GM19467 (cell line): ENCODE measurements around the gene CCDC142.
"Not testable (repeated sequence)": the region's sequence is repeated elsewhere in the genome, so short reads cannot be mapped to it uniquely, and the experiment has no call there.

ENCODE experiments used
- ATAC-seq: cut with Tn5 transposase; IDR thresholded peaks from one replicate; pipeline ENCODE4 v1.9.1; 2021; ENCODE audit warnings: mild to moderate bottlenecking, moderate library complexity; ENCODE audit not compliant: unreplicated experiment

The CCDC142 gene

DNA sequence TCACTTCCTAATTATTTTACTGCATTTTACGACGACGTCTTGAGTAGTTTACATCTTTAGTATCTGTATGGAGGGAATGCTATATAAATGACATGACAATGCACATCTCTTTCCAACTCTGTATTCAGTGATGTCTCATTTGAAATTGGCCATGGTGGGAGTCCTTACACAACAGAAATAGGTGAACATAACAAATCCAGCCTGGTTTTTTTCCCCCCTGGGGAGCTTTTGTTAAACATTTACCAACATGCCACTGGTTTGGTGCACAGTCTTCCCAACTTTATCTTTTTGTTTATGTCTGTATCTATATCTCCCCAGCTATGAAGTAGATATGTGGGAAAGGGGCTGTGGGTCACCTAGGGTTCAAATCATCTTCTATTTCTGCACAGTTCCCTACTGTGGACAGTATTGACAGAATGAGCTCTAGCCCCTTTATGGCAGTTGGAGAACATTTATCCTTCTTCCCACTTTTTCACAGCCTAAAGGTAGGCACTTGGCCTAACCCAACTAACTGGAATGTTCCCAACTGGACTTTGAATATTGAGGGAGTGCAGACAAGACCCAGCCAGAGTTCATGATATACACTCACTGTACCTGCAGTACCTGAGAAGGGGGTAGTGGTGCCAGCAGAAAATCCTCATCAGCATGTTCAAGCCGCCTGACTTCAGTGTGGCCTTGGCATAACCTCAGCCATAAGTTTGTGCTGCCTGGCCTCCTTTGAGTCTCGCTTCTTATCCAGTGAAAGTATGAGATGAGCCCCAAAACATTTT lies 35.4 kb downstream of the CCDC142 start:
- ATAC-seq = no peak

DNA sequence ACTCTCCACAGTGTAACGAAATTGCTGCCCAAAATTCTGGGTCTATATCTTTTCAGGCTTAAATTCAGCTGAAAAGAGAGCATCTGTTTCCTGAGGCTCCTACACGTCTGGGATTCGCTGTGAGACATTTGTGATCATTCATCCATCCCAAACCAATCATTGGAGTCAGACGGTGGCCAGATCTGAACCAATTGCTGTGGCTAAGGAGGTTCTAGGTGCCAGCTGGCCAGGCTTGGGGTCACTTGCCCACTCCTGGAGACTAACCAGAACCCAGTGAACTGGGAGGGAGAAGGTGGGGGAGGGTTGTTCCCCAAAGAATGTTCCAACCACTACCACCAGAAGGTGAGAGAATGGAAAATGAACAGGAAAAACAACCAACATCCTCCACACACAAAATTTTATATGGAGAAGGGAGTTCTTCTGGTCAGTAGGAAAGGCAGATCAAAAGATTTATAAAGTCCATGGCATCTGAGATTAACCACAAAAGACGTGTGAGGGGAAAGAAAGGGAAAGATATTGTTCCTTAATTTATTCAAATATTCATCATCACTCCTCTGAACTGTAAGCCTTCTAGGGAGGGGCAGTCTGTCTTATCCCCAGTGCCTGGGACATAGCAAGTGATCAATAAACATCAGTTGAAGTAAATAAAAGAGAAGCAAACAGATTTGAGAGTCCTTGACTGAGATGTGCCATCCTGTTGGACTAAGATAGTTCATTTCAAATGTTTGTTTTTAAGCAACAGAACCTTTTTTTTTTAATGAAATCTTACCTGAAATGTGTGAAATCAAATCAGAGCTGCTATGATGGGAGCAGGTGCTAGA lies 38.1 kb downstream of the CCDC142 start:
- no peak for ATAC-seq

DNA sequence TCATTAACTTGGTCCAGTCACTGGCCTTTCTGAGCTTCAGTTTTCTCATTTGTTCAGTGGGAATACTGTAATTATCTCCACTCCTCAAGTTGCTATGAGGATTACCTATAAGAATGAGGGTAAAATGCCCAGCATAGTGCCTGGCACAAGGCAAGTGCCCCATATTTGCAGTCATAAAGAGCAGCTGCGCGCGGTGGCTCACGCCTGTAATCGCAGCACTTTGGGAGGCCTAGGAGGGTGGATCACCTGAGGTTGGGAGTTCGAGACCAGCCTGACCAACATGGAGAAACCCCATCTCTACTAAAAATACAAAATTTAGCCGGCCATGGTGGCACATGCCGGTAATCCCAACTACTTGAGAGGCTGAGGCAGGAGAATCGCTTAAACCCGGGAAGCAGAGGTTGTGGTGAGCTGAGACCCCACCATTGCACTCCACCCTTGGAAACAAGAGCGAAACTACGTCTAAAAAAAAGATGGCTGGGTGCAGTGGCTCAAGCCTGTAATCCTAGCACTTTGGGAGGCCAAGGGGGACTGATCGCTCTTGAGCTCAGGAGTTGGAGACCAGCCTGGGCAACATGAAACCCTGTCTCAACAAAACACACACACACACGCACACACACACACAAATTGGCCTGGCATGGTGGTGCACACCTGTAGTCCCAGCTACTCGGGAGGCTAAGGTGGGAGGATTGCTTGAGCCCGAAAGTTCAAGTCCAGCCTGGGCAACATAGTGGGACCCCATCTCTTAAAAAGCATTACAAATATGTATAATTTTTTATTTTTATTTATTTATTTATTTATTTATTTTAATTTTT lies 40.1 kb downstream of the CCDC142 start:
- not testable (repeated sequence) for ATAC-seq

DNA sequence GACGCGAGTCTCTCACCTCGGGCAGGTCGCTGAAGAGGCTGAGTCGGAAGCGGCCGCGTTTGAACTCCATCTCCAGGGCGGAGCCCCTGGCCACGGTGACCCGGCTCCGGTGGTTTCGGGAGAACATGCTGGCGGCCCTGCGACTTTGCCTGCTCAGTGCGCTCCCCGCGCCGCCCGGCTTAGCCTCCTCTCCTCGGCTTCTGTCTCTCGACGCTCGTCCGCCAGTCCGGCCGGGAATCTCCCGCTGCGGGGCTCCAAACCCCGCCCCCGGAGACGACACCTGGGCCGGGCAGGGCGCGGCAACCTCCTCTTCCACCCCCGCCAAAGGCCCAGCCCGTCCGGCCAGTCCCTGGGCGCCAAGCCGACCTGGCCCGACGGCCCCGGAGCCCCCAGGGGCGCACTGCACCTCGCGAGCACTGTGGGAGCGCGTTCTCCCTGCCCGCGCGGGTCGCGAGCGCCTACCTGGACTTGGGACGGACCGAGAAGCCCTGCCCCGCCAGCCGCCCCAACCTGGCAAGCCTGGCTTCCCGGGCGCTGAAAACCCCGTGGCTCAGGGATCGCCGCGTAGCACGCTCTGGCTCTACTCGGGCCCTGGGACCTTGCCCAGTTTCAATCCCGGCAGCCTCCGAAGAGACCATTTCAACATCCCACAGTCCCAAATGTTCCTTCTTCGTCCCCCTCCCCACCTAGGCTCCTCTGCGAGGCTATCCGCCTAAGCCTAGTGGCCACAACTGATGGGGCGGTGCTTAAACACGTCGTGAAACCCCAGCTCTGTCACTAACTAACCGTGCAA lies 40.9 kb downstream of the CCDC142 start, which contains the start of gene RTKN:
TSS of gene RTKN (minus strand) at position 248 of the 793 bp plus-strand sequence. CDS start at position 127, 121 bp downstream.
- ATAC-seq = no peak

DNA sequence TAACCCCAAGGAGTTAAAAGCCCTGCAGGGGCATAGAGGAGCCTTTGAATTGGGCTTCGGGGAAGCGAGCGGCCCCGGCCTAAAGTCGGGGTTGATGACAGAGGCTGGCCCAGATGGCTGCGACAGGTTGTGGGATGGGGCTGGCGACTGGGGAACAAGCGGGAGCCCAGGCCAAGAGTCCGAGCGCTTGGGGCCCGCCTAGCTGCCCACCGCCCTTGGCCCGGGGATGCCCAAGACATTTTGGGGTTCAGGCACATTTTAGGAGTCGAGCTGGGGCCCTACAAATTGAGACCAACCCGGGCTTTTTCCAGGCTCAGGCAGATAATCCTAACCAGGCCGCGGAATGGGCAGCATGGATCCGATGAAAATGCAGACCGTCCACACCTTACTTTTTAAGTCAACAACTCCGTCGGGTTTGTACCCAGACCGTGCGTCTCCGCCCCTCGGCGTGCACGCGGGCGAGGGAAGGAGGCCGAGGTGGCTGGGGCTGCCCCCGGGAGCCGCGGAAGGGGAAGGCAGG lies 41.6 kb downstream of the CCDC142 start:
- ATAC-seq = no peak

DNA sequence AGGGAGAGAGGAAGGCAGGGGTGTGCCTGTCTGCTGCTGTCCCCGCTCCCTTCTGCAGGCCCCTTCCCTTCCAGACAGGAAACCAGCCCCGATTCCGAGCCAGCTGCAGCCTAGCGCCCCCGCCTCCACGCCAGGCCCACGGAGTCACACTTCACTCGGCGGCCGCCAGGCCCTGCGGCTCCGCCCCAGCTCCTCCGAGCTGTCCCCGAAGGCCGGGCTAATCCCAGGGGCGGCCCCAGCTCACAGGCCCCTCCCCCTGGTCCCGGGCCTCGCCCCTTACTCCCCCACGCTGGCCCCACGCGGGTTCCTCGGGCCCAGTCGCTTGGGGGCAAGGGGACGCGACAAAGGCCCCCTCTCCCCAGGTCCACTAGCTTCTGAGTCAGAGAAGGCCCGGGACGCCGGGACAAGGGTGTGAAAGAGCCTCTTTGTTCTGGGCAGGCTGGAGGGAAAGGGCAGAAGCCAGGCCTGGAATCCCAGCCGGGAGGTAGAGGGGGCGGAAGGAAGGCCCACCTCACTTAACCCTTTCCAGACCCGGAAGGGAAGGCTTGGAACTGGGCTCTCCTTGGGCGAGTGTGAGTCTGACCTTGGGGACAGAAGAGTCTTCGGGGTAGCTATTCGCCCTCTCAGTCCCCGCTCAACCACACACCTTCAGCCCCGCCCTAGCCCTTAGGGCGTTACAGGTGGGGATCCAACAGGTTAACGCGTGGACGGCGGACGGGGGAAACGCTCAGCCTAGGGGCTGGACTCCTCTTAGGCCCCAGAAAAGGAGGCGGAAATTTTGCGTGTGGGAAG lies 42.2 kb downstream of the CCDC142 start:
- peak; percentile 85 for ATAC-seq

DNA sequence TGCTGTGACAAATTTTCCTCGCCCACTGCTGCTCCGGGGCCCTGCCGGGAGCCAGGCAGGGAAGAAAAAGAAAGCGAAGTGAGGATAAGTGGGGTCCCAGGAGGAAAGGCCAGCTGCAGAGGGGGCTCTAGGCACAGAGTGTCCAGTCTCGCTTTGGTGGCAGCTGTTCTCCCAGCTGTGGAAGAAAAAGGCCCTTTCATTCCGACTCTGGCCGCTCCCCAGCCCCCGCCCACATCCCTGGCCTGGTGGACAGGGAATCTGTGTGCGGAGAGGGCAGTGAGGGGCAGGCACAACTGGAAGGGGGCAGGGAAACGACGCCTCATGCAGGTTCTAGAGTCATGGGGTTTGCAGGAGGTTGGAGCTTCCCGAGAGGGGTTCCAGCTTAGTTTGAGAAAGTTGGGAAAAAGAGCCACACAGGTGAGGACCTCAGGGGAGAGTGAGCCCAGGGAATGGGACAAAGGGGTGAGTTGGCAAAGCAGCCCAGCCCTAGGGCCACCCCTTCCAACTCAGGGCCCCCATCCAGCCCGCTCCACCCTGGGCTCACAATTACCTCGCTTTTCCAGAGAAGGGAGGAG lies 42.9 kb downstream of the CCDC142 start:
- no peak for ATAC-seq

DNA sequence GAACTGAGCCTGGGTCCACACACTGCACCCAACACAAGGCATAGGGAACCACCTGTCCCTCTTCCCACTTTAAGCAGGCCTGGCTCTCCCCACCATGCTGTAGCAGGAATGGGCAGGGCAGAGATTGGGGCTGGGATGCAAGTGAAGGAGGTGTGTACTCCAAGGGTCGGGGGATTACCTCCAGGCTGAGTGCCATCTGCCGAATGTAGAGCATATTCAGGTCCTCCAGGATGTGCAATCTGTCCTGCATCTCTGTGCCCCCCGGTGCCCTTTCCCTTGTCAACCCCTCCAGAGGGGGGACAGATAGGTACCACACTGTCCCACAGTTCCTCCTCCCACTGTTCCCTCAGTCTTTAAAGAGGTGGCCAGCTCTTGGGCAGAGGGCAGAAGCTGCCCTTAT lies 43.4 kb downstream of the CCDC142 start:
- no peak for ATAC-seq

DNA sequence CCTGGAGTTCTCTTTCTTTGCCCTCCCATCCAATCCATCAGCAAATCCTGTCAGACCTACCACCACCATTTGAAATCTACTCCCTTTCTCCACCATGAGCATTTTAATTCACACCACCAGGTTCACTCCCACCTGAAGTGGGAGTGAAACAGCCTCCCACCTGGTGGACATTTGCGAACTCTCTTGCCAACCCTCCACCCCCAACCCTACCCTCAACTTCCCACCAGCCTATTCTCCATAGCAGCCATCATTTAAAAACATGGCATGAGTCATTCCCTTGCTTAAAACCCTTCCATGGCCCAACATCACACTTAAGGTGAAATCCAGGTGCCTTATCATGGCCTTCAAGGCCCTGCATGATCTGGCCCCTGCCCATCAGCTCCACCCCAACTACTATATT lies 44.5 kb downstream of the CCDC142 start:
- ATAC-seq = no peak

DNA sequence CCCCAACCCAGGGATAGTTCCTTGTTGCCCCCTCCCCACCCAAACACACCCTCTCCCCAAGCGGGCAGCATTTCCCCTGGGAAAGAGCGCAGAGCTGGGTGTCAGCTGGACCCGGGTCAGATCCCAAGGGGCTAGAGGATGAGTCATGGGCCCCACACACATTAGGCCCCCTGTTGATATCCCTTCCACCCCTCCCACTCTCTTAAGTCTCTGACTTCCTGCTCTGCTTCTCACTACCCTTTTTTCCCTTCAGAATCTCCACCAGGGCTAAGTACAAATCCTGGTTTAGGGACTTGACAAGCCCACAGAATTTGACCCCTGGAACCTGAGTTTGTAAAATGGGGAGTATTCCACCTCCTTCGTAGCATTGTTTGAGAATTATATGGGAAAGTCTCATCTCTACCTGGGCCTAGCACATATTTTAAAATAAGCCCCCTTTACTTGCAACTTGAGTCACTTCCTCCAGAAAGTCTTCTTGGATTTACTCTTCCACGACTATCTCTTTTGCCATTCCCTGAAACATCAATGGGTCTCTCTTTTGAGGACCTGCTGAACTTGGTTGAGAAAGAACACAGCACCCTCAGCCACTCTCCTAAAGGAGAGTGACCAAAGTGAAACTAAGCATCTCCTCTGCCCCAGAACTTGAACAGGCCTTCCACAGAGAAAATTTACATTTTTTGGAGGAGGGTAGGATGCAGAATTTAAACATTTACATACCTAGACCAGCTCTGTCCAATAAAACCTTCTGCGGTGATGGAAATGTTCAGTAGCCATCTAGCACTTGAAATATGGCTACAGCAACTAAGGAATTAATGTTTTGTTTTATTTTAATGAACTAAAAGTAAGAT lies 45.7 kb downstream of the CCDC142 start:
- ATAC-seq = no peak

DNA sequence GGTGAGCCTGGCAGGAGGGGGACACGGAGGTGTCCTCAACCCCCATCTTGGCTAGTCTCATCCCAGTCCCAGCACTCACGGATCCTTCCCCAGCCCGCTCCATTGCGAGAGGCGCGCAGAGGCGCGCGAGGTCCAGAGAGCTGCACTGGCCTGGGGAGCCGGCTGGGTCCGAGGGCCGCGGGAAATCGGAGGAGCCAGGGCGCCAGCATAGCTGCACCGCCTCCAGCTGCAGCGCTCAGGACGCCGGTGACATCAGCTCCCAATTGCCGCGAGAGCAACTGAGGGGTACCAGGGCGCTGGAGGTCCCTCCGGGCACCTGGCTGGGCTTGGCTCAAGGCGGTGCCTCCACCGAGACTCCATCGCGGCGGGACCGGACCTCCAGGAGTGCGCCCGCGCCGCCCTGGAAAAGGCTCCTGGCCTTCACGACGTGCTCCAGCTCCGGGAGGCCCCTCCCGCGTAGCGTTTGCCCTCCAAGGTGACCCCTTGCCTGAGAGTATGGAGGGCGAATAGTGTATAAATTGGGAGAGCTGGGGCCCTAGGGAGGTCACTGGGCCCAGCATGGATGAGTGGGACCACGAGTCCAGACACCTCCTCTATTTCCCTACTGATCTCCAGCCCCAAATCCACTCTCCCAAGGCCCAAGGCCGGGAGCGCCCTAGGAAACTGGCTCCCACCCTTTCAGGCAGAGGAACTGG lies 46.5 kb downstream of the CCDC142 start:
- ATAC-seq = no peak

DNA sequence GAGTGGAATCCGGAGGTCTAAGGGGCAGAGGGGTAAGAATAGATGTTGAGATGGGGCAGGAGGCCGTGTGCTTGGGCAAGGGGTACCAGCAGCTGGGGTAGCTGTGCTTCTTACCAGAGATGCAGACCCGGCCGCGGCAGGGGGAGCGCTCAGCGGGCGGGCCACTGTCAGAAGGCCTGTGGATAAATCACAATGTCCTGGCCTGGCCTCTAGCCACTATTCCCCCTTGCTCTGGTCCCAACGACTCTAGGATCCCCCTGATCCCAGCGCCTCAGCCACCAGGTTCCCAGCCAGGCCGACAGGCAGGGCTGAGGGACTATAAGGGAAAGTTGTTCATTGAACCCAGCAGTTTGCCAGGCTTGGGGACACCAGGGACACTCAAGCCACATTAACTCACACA lies 52.3 kb downstream of the CCDC142 start:
- no peak for ATAC-seq

DNA sequence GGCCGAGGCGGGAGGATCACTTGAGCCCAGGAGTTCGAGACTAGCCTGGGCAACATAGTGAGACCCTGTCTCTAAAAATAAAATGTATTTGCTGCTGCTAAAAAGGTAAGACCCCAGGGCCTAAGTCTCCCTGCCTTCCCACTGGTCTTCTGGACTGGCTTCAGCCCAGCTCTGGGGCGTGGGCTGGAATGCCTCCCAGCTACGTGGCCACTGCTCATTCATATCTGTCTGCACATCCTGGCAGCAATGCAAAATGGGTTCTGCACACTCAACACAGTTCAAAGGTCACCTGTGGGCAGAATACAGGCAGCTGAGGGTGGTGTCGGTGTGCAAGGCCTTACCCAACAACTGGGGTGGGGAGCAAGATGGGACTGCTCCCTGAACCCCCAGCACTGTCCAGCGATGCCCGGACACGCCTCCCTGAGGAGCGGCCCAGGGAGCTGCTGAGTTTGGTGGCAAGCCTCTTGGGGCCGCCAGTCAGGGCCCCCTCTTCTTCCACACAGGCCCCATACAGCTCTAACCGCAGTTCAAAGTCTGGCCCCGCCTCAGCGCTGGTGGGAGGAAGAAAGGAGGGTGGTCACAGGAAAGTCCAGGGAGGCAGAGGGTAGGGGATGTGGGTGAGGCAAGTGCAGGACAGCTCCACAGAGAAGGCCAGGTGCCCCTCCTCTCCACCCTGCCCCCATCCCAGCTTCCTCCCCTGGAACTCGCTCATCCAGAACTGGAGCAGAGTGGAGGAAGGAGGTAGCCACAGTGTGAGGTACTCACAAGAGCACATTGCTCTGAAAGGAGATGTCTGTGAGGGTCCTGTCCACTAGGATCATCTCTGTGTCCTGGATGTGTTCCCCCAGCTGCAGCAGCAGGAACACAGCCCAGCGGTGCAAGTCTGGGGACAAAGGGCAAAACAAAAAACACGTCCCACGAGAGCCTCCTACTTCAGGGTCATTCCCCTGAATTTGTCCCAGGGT lies 53.0 kb downstream of the CCDC142 start:
- ATAC-seq = no peak

DNA sequence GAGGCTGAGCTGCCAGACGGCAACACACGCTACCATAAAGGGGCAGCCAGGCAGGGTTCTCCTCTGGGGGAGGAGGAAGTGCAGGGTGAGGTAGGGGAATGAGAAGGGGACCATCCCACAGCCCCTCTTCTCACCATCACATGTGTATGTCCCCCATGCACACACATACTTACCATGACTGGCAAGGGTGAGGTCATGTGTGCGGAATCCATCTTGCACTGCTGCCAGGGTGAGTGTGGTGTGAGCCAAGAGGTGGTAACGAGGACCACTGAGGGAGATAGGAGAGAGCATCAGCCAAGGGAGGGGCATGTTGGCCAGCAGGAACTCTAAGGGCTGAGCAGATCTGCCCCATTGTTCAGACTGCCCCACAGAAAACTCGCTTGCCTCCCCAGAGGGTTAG lies 54.1 kb downstream of the CCDC142 start:
- no peak for ATAC-seq

DNA sequence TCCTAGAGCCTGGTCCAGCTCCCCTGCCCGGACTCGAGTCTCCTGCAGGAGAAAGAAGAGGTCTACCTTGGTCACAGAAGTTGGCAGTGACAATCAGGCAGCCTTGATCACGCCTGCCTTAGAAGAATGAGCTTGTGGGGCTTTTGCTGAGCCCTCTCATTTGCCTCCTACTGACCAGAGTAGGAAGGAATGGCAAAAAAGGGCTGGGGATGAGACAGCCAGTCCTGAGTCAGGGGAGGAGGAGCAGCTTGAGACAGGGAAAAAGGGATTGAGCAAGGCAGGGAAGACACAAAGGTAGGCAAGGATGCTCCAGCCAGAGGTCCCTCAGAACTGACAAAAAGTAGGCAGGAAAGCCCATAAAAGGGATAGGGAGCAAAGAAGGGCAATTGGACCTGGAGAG lies 55.2 kb downstream of the CCDC142 start:
- no peak for ATAC-seq

DNA sequence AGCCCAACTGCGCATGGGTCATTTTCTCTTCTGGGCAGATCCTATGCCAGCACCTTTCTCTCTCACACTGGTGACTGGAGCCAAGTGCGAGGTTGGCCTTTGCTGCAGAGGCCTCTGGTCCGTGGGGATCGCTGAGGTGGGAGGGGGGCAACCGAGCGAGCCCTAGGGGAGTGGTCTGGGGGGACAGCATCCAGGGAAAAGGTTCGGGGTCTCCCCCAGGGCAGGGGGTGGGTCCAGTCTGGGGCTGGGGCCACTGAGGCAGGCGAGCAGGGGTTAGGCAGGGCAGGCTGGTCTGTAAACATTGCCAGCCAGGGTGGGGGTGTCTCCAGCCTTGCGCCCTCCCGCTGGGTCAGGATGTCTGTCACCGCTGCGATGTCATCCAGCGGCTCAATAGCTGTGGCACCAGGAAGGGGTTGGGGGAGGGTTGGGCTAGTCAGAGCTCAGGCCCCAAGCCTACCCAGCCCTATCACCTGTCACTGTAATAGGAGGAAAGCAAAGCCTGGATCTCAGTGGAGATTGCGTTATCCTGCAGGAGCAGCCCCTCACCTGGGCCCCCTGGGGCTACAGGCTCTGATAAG lies 56.5 kb downstream of the CCDC142 start:
- ATAC-seq = no peak
